NCI-H2029 (cell line): Measurements from ENCODE around the gene VARS2.
"Not testable (repeated sequence)": the region's sequence is repeated elsewhere in the genome, so short reads cannot be mapped to it uniquely, and the experiment has no call there.

ENCODE experiments used
- DNase-seq: peaks from one replicate; lab custom pipeline; 2025; lab: John Stamatoyannopoulos, UW

VARS2 gene

DNA sequence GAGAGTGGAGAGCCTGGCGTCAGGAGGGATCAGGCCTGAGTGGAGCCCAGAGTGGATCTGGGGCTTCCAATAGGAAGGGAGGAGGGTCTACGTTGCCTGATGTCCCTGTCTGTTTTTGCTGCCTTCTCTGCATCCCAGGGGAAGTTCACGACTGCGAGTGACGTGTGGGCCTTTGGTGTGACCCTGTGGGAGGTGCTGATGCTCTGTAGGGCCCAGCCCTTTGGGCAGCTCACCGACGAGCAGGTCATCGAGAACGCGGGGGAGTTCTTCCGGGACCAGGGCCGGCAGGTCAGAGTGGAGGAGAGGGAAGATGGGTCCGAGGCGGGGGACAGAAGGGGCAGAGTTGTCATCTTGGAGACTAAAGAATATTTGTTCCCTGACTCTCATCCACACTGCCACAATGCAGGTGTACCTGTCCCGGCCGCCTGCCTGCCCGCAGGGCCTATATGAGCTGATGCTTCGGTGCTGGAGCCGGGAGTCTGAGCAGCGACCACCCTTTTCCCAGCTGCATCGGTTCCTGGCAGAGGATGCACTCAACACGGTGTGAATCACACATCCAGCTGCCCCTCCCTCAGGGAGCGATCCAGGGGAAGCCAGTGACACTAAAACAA is 15.2 kb upstream of the VARS2 start:
- no peak for DNase-seq

- DNase-seq: no peak
Observed at GRCh38 chr6:30900863-30901417, 13.1 kb upstream of the VARS2 start.

DNA sequence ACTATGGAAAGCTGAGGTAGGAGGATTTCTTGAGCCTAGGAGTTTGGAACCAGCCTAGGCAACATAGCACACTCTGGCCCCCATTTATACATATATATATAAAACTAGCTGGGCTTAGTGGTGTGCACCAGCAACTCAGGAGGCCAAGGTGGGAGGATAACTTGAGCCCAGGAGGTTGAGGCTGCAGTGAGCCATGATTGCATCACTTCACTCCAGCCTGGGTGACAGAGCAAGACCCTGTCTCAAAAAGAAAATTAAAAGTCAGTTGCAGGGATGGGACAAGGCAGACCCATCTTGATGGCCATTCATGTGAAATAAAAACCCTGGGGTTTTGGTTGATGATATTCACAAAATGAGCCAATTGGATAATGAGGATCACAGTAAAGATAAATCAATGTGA is 12.6 kb upstream of the VARS2 start:
- no peak for DNase-seq

DNA sequence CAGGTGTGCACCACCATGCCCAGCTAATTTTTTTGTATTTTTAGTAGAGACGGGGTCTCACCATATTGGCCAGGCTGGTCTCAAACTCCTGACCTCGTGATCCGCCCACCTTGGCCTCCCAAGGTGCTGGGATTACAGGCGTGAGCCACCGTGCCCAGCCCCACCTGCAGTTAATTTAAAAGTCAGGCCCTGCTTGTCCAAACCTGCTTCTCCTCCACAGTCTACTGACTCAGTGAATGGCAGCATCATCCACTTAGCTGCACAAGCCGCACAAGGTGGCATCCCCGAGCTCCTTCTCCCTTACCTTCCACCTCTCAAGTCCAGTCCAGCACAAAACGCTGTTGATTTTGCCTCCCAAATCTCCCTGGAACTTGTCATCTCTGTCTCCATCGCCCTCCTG is 11.8 kb upstream of the VARS2 start:
- not testable (repeated sequence) for DNase-seq

- DNase-seq: no peak
Observed at GRCh38 chr6:30902709-30903108, 11.3 kb upstream of the VARS2 start.

- DNase-seq: no peak
Observed at GRCh38 chr6:30903236-30903635, 10.8 kb upstream of the VARS2 start.

DNA sequence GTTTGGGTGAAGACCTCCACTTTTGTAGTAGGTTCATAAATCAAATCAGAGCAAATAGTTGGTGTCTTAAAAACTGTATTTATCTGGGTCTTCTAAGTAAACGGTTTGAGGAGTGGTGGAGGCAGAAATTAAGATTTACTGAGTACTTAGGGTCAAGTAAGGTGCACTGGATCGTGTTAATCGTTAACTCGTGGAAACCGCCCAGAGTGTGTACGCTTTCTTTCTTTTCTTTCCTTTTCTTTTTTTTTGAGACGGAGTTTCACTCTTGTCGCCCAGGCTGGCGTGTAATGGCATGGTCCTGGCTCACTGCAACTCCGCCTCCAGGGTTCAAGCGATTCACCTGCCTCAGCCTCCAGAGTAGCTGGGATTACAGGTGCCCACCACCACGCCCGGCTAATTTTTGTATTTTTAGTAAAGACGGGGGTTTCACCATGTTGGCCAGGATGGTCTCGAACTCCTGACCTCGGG is 6.7 kb upstream of the VARS2 start:
- not testable (repeated sequence) for DNase-seq

- peak; percentile 99 for DNase-seq
Observed at GRCh38 chr6:30907758-30908591, 6.1 kb upstream of the VARS2 start, which contains the start of gene GTF2H4. GTF2H4 (plus strand) TSS chr6:30908207.

- no peak for DNase-seq
Observed at GRCh38 chr6:30908700-30909099, 5.3 kb upstream of the VARS2 start.

GRCh38 chr6:30910473-30910872 is 3.6 kb upstream of the VARS2 start:
- DNase-seq: not testable (repeated sequence)

GRCh38 chr6:30912746-30913520 is 1.1 kb upstream of the VARS2 start:
- no peak for DNase-seq

GRCh38 chr6:30913721-30914075 is 340 bp upstream of the VARS2 start:
- no peak for DNase-seq

DNA sequence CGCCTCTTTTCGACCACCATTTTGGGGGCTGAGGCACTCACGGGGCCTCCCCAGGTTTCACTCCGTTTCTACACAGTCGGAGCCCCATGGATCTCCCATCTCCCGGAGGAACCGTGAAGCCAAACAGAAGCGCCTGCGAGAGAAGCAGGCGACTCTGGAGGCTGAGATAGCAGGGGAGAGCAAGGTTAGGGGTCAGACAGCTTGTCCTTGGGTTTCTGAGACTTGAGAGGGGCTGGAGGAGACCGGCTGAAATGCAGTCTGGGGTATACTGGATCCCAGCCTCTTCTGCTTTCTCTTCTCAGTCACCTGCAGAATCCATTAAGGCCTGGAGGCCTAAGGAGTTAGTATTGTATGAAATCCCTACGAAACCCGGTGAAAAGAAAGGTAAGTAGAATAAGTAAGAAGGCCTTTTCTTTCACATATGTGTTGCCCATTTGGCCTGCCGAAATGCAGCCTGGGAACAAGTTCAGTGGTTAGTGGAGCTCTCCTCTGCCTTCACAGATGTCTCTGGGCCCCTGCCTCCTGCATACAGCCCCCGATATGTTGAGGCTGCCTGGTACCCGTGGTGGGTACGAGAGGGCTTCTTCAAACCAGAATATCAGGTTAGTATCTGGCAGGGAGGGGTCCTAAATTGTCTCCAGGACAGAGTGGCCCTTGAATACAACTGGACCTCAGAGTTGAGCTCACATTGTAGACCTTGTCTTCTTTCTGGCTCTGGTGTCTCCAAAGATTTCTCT is 984 bp downstream of the VARS2 start:
- no peak for DNase-seq

- peak; percentile 30 for DNase-seq
Observed at GRCh38 chr6:30915591-30915946, 1.5 kb downstream of the VARS2 start.

- no peak for DNase-seq
Observed at GRCh38 chr6:30917041-30917440, 3.0 kb downstream of the VARS2 start.

GRCh38 chr6:30917487-30917886 is 3.4 kb downstream of the VARS2 start:
- DNase-seq: no peak

- DNase-seq: no peak
Observed at GRCh38 chr6:30918670-30919069, 4.6 kb downstream of the VARS2 start.

GRCh38 chr6:30922447-30922852 is 8.4 kb downstream of the VARS2 start:
- DNase-seq: no peak

DNA sequence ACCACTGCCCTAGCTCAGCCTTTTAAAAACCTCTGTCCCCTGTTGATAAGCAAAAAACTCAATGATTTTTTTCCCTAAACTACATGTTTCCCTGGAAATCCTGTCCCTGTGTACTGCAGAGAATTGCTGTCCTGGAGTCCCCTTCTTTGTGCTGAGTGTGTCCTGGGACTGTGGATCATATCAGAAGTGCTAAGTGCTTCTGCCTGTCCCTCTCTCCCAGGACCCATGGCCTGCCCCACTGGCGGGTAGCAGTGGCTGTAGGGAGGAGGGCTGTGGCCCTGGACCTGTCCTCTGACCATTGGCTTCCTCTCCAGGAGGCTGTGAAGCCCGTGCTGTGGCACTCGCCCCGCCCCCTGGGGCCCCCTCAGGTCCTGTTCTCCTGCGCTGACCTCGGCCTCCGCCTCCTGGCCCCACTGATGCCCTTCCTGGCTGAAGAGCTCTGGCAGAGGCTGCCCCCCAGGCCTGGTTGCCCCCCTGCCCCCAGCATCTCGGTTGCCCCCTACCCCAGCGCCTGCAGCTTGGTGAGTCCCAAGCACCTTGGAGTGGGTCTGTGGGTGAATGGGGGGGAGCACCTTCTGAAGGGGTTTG is 10.1 kb downstream of the VARS2 start:
- not testable (repeated sequence) for DNase-seq

- no peak for DNase-seq
Observed at GRCh38 chr6:30926644-30927043, 12.6 kb downstream of the VARS2 start.

DNA sequence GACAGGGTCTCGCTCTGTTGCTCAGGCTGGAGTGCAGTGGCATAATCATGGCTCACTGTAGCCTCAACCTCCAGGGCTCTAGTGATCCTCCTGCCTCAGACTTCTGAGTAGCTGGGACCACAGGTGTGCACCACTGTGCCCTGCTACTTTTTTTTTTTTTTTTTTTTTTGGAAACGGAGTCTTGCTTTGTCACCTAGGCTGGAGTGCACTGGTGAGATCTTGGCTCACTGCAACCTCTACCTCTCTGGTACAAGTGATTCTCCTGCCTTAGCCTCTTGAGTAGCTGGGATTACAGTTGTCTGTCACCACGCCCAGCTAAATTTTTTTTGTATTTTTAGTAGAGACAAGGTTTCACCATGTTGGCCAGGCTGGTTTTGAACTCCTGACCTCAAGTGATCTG is 13.0 kb downstream of the VARS2 start:
- DNase-seq: not testable (repeated sequence)
